ENCODE measurements around the gene MTF1.
"Not testable (repeated sequence)": the region's sequence is repeated elsewhere in the genome, so short reads cannot be mapped to it uniquely, and the experiment has no call there.

The MTF1 gene

GRCh38 chr1:37792943-37793686, 66.3 kb downstream of the MTF1 start:
- DNase-seq (ENCODE audit: low spot score) = no peak

- DNase-seq (ENCODE audit: low spot score) = no peak
These were observed 76.9 kb downstream of the MTF1 start for GRCh38 chr1:37782491-37782890.

- no peak for DNase-seq (ENCODE audit: low spot score)
These were observed 80.7 kb downstream of the MTF1 start for GRCh38 chr1:37778654-37779053.

- no peak for DNase-seq (ENCODE audit: low spot score)
These were observed 82.4 kb downstream of the MTF1 start for GRCh38 chr1:37776946-37777516.

- DNase-seq (ENCODE audit: low spot score) = not testable (repeated sequence)
These were observed 88.0 kb downstream of the MTF1 start for GRCh38 chr1:37771440-37771839.

- no peak for DNase-seq (ENCODE audit: low spot score)
These were observed 91.9 kb downstream of the MTF1 start for GRCh38 chr1:37767488-37767887.

GRCh38 chr1:37765916-37766664, 93.3 kb downstream of the MTF1 start:
- DNase-seq (ENCODE audit: low spot score) = no peak

GRCh38 chr1:37764888-37765441, 94.4 kb downstream of the MTF1 start, which contains the start of gene EPHA10:
Gene EPHA10, minus strand, starts transcription at chr1:37765120. Its CDS starts 54 bp downstream, at chr1:37765066.
- no peak for DNase-seq (ENCODE audit: low spot score)

GRCh38 chr1:37764414-37764825, 95.0 kb downstream of the MTF1 start:
- DNase-seq (ENCODE audit: low spot score) = peak; percentile 51

GRCh38 chr1:37763791-37764413, 95.5 kb downstream of the MTF1 start:
- DNase-seq (ENCODE audit: low spot score) = no peak

GRCh38 chr1:37762516-37762915, 96.9 kb downstream of the MTF1 start:
- no peak for DNase-seq (ENCODE audit: low spot score)

GRCh38 chr1:37761416-37762095, 97.8 kb downstream of the MTF1 start:
- no peak for DNase-seq (ENCODE audit: low spot score)
